OCI-LY3 (cell line): ENCODE measurements around the gene PZP.

Experiments used
- H2AFZ ChIP-seq: fragments of 200-600, 300-600 bp; shearing (Covaris generic); 2 replicates; pipeline ENCODE4 v1.6.0; 2014; ENCODE audit warnings: antibody characterized with exemption, low read depth, low read length
- H3K27ac ChIP-seq: fragments of 200-600, 300-600 bp; sonication (generic); 2 replicates; pipeline ENCODE4 v1.5.1; 2014; ENCODE audit warnings: mild to moderate bottlenecking, low read length, moderate library complexity, mixed read lengths
- H3K27me3 ChIP-seq: fragments of 200-600, 300-600 bp; sonication (generic); 2 replicates; pipeline ENCODE4 v1.6.1; 2014; ENCODE audit warnings: low read depth, low read length, mixed read lengths
- H3K36me3 ChIP-seq: fragments of 200-600, 300-600 bp; sonication (generic); replicated peaks from 2 replicates; pipeline ENCODE3; 2014; ENCODE audit warnings: low read depth, low read length, mixed read lengths
- H3K4me1 ChIP-seq: fragments of 300-600, 200-600 bp; sonication (generic); 2 replicates; pipeline ENCODE4 v1.6.1; 2014; ENCODE audit warnings: low read length, mixed read lengths
- H3K4me2 ChIP-seq: fragments of 200-600, 300-600 bp; sonication (generic); 2 replicates; pipeline ENCODE4 v1.6.1; 2014; ENCODE audit warnings: low read length, mixed read lengths
- H3K4me3 ChIP-seq: fragments of 300-600, 200-600 bp; sonication (generic); 2 replicates; pipeline ENCODE4 v1.5.1; 2014; ENCODE audit warnings: antibody characterized with exemption, mild to moderate bottlenecking, low read length, moderate library complexity
- H3K79me2 ChIP-seq: fragments of 300-600, 200-600 bp; shearing (Covaris generic); 2 replicates; pipeline ENCODE4 v1.6.1; 2014; ENCODE audit warnings: mild to moderate bottlenecking, low read length, mixed read lengths
- H3K9ac ChIP-seq: fragments of 300-600, 200-600 bp; shearing (Covaris generic); 2 replicates; pipeline ENCODE4 v1.6.0; 2014; ENCODE audit warnings: mild to moderate bottlenecking, low read length, moderate library complexity
- H3K9me3 ChIP-seq: fragments of 200-600, 300-600 bp; shearing (Covaris generic); 2 replicates; pipeline ENCODE4 v1.6.1; 2014; ENCODE audit warnings: low read length, mixed read lengths; ENCODE audit not compliant: insufficient read depth
- H4K20me1 ChIP-seq: fragments of 200-600, 300-600 bp; sonication (generic); 2 replicates; pipeline ENCODE4 v1.6.1; 2016; ENCODE audit warnings: low read length, mixed read lengths; ENCODE audit not compliant: insufficient read depth
- EZH2phosphoT487 ChIP-seq: fragments of 200-600 bp; shearing (Covaris generic); IDR thresholded peaks from 2 replicates; pipeline ENCODE4 v1.6.1; 2018; ENCODE audit warnings: antibody characterized with exemption, mixed run types, low read depth
- TF ChIP-seq, protein P1 (sequence below): fragments of 200-600, 300-600 bp; sonication (generic); IDR thresholded peaks from 2 replicates; pipeline ENCODE4 v1.5.1; 2014; ENCODE audit warnings: antibody characterized with exemption, low read length, low read depth

PZP gene

DNA sequence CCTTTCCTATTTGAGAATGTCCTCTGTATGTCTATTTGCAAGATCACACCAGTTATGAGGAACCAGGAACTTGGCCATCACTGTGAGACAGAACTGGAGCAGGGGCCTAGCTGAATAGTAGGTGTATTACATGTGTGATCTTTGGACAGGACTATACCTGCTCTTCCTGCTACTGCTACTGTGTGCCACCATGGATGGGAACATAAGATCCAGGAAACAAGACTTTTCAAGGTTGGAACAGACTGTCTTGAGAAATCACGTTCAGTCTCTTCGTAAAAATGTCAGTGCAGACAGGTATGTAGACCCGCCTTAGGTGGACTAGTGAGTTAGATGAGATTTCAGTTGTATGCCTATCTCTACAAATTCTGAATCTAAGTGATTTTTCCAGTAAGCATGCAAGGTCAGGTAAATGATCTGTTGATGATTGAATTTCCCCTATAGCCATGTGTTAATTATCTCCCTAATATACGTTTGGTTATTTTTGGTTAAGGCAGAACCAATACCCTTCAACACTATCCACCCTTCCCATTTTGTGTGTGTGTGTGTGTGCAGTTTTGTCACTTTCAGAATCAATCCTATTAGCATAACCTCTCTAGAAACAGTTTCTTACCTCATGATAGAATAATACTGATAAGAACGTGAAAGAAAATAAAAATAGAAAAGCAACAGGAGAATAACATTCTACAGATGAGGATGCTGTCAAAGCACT, 99.5 kb downstream of the PZP start:
- Histone ChIP-seq H2AFZ (no peak overlapping the region), H3K4me3 (no peak overlapping the region), H3K27me3 (no peaks in the 10 kb centered on the region), H3K27ac (no peak overlapping the region), H3K9me3 (no peaks in the 10 kb centered on the region), H3K36me3 (no peaks in the 10 kb centered on the region), H4K20me1 (no peaks in the 10 kb centered on the region), H3K4me2 (no peak overlapping the region), H3K4me1 (peaks cover 24% of the 10 kb centered on the region), H3K9ac (no peak overlapping the region), H3K79me2 (no peaks in the 10 kb centered on the region)
- TF ChIP-seq, protein P1, sequence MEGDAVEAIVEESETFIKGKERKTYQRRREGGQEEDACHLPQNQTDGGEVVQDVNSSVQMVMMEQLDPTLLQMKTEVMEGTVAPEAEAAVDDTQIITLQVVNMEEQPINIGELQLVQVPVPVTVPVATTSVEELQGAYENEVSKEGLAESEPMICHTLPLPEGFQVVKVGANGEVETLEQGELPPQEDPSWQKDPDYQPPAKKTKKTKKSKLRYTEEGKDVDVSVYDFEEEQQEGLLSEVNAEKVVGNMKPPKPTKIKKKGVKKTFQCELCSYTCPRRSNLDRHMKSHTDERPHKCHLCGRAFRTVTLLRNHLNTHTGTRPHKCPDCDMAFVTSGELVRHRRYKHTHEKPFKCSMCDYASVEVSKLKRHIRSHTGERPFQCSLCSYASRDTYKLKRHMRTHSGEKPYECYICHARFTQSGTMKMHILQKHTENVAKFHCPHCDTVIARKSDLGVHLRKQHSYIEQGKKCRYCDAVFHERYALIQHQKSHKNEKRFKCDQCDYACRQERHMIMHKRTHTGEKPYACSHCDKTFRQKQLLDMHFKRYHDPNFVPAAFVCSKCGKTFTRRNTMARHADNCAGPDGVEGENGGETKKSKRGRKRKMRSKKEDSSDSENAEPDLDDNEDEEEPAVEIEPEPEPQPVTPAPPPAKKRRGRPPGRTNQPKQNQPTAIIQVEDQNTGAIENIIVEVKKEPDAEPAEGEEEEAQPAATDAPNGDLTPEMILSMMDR, result no peak
- no peak for TF ChIP-seq EZH2phosphoT487

DNA sequence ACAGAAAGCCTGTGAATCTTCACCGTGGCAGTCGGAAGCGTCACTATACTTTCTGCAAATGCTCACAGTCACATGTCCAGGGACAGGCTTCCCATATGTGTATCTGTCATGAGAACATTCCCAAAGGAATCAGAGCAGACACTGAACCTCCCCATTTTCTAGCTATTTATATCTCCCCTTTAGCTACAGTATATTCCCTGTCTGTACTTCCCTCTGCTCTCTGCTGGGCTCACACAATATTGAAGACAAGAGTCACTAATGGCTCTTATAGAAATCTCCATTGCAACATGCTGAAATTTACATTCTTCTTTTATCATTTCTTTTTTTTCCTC, 100.7 kb downstream of the PZP start:
- peaks cover 31% of the 10 kb centered on the region for H3K4me1 ChIP-seq
- no peak overlapping the region for H3K27ac ChIP-seq
- TF ChIP-seq EZH2phosphoT487, result no peak
- TF ChIP-seq, protein P1, result no peak
- no peak overlapping the region for H3K4me3 ChIP-seq
- H4K20me1 ChIP-seq, result no peaks in the 10 kb centered on the region
- no peak overlapping the region for H3K9ac ChIP-seq
- H3K9me3 ChIP-seq, result no peaks in the 10 kb centered on the region
- H3K36me3 ChIP-seq, result no peaks in the 10 kb centered on the region
- no peaks in the 10 kb centered on the region for H3K27me3 ChIP-seq
- H3K79me2 ChIP-seq, result no peaks in the 10 kb centered on the region
- no peak overlapping the region for H2AFZ ChIP-seq
- H3K4me2 ChIP-seq, result no peak overlapping the region

DNA sequence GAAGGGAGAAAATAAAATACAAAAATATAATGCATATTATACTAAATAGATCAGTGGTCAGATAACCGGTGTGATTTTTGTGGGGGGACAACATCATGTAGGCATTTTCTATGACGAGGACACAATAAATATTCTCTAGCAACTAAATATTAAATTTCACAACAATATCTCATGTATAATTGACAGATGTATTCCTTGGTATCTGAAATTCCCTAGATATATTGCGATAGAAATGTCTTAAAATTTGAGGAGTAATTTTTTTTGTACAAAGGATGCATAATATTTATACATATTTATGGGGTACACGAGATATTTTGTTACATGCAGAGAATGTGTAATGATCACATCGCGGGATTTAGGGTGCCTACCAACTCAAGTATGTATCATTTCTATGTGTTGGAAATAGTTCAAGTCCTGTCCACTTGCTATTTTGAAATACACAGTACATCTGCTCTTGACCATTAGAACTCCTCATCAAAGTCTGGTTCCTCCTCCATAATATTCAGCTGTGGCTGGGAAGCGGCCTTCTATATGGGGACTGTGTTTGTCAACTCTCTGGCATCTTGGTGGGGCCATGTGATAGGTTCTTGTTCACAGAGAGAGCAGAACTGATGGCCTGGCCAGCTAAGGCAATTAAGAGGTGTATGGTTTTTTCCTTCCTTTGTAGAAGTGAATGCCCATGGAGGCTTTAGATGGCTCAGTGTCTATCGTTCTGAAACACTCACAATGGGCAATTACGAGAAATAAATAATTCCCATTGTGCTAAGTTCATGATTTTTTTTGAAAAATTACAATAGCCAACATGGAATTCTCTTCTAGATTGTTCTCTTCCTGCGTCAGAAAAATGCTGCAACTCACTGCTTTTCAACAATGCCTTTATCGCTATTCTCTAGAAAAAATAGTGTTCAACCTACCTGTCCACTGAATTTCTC, 101.3 kb downstream of the PZP start:
- H3K4me1 ChIP-seq, result peaks cover 31% of the 10 kb centered on the region
- H3K36me3 ChIP-seq, result no peaks in the 10 kb centered on the region
- no peaks in the 10 kb centered on the region for H3K27me3 ChIP-seq
- no peak overlapping the region for H3K4me3 ChIP-seq
- TF ChIP-seq, protein P1, result no peak
- TF ChIP-seq EZH2phosphoT487, result no peak
- no peaks in the 10 kb centered on the region for H4K20me1 ChIP-seq
- no peak overlapping the region for H3K9ac ChIP-seq
- H3K4me2 ChIP-seq, result no peak overlapping the region
- H3K9me3 ChIP-seq, result no peaks in the 10 kb centered on the region
- H3K27ac ChIP-seq, result no peak overlapping the region
- no peak overlapping the region for H2AFZ ChIP-seq
- no peaks in the 10 kb centered on the region for H3K79me2 ChIP-seq

DNA sequence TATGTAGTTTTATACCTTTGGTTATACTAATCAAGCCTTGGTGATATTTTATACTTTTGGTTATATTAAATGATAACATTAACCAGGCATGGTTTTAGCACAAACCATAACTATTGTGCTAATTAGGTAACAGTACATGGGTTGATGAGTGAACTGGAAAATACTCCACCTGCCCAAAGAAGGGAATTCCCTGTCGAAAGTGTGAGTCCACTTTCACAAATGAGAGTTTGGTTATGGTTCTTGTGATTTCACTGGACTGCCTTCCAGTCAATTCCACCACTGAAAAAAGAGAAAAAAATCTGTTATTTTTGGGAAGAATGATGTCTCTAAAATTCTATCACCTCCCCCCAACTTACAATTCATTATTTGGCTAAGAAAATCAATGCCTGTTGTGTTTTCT, 102.1 kb downstream of the PZP start:
- Histone ChIP-seq H2AFZ (no peak overlapping the region), H3K27me3 (no peaks in the 10 kb centered on the region), H3K79me2 (no peaks in the 10 kb centered on the region), H3K4me1 (peaks cover 31% of the 10 kb centered on the region), H3K36me3 (no peaks in the 10 kb centered on the region), H3K27ac (no peak overlapping the region), H3K9ac (no peak overlapping the region), H4K20me1 (no peaks in the 10 kb centered on the region), H3K9me3 (no peaks in the 10 kb centered on the region), H3K4me3 (no peak overlapping the region), H3K4me2 (no peak overlapping the region)
- TF ChIP-seq, protein P1, result no peak
- no peak for TF ChIP-seq EZH2phosphoT487
